Astrocyte (in vitro differentiated cells and primary cell): ENCODE results near the gene EIF4A2. TPM values are rescaled to one million over a fixed set of nuclear protein-coding genes. Genes with fewer than 3 reads are reported as not detected.

Experiments
- DNase-seq: peaks from one replicate; pipeline ENCODE4 v3.0.0-alpha.2; 2010; ENCODE audit warnings: low read depth
- FAIRE-seq: peaks from 2 replicates; lab custom pipeline; 2011; peaks lifted over from hg19 to GRCh38; lab: Jason Lieb, UNC
- H2AFZ ChIP-seq: 2 replicates; pipeline ENCODE4 v1.6.0; 2012; ENCODE audit warnings: low read depth, low read length, inconsistent platforms
- H3K27ac ChIP-seq: 2 replicates; pipeline ENCODE4 v1.5.1; 2011; ENCODE audit warnings: low read depth, low read length, inconsistent platforms
- H3K27me3 ChIP-seq: 2 replicates; pipeline ENCODE4 v1.6.0; 2011; ENCODE audit warnings: low read length, inconsistent platforms; ENCODE audit not compliant: insufficient read depth
- H3K36me3 ChIP-seq: 2 replicates; pipeline ENCODE4 v1.5.1; 2011; ENCODE audit warnings: low read length, inconsistent platforms; ENCODE audit not compliant: insufficient read depth
- H3K4me1 ChIP-seq: 2 replicates; pipeline ENCODE4 v1.5.1; 2011; ENCODE audit warnings: low read length, inconsistent platforms; ENCODE audit not compliant: insufficient read depth
- H3K4me2 ChIP-seq: 2 replicates; pipeline ENCODE4 v1.6.0; 2012; ENCODE audit warnings: low read length, inconsistent platforms
- H3K4me3 ChIP-seq: 2 replicates; pipeline ENCODE4 v1.5.1; 2011; ENCODE audit warnings: low read depth, mild to moderate bottlenecking, low read length, inconsistent platforms; ENCODE audit not compliant: insufficient read depth
- H3K79me2 ChIP-seq: 2 replicates; pipeline ENCODE4 v1.6.0; 2012; ENCODE audit warnings: mild to moderate bottlenecking, low read length, inconsistent platforms; ENCODE audit not compliant: insufficient read depth
- H3K9ac ChIP-seq: 2 replicates; pipeline ENCODE4 v1.6.0; 2012; ENCODE audit warnings: mild to moderate bottlenecking, low read length, inconsistent platforms
- H3K9me3 ChIP-seq: 2 replicates; pipeline ENCODE4 v1.5.1; 2012; ENCODE audit warnings: low read depth, mild to moderate bottlenecking, low read length, inconsistent platforms; ENCODE audit not compliant: insufficient read depth
- H4K20me1 ChIP-seq: 2 replicates; pipeline ENCODE4 v1.6.0; 2012; ENCODE audit warnings: low read length, inconsistent platforms; ENCODE audit not compliant: insufficient read depth
- H3K27ac Mint-ChIP-seq: one replicate; pipeline ENCODE4 v1.8.0; 2021; ENCODE audit warnings: mild to moderate bottlenecking, mixed read lengths; ENCODE audit not compliant: unreplicated experiment
- H3K27me3 Mint-ChIP-seq: one replicate; pipeline ENCODE4 v1.8.0; 2021; ENCODE audit warnings: low read depth, mixed read lengths; ENCODE audit not compliant: unreplicated experiment
- H3K36me3 Mint-ChIP-seq: one replicate; pipeline ENCODE4 v1.8.0; 2021; ENCODE audit warnings: low read depth, mixed read lengths; ENCODE audit not compliant: unreplicated experiment
- H3K4me1 Mint-ChIP-seq: one replicate; pipeline ENCODE4 v1.8.0; 2021; ENCODE audit warnings: low read depth, mixed read lengths; ENCODE audit not compliant: unreplicated experiment
- H3K4me3 Mint-ChIP-seq: one replicate; pipeline ENCODE4 v1.8.0; 2021; ENCODE audit warnings: mild to moderate bottlenecking, moderate library complexity, mixed read lengths; ENCODE audit not compliant: unreplicated experiment
- H3K9me3 Mint-ChIP-seq: one replicate; pipeline ENCODE4 v1.8.0; 2021; ENCODE audit warnings: mild to moderate bottlenecking, mixed read lengths; ENCODE audit not compliant: unreplicated experiment
- EZH2 ChIP-seq: IDR thresholded peaks from 2 replicates; pipeline ENCODE4 v1.6.1; 2012; ENCODE audit warnings: mild to moderate bottlenecking, low read length, inconsistent platforms; ENCODE audit not compliant: insufficient read depth
- total RNA-seq: library from RNA; stranded (reverse); gene quantifications from 2 replicates; pipeline ENCODE4 v1.2.1, GENCODE V29; 2021
- TF ChIP-seq, protein P1 (sequence below): IDR thresholded peaks from 2 replicates; pipeline ENCODE4 v1.5.1; 2011; ENCODE audit warnings: low read depth, mild to moderate bottlenecking, inconsistent platforms, low read length, moderate library complexity; ENCODE audit not compliant: insufficient read depth

The EIF4A2 gene
- total RNA-seq, 1 donor from 2014 or later = 323 TPM

GRCh38 chr3:186782542-186783057 is 777 bp upstream of the EIF4A2 start:
- Histone ChIP-seq H3K36me3 (peaks cover 34% of the 10 kb centered on the region), H3K9ac (peak overlapping the region; percentile 100), H4K20me1 (peaks cover 42% of the 10 kb centered on the region), H2AFZ (peak overlapping the region; percentile 95), H3K4me2 (peak overlapping the region; percentile 93), H3K27ac (peak overlapping the region; percentile 99), H3K27me3 (no peaks in the 10 kb centered on the region), H3K79me2 (peaks cover 48% of the 10 kb centered on the region), H3K4me1 (peaks cover 24% of the 10 kb centered on the region), H3K4me3 (peak overlapping the region; percentile 100), H3K9me3 (no peaks in the 10 kb centered on the region)
- Mint-ChIP-seq H3K27ac (peak overlapping the region; percentile 96), H3K36me3 (peaks cover 29% of the 10 kb centered on the region), H3K4me1 (peaks cover 16% of the 10 kb centered on the region), H3K4me3 (peak overlapping the region; percentile 98), H3K9me3 (no peaks in the 10 kb centered on the region), H3K27me3 (no peaks in the 10 kb centered on the region)
- FAIRE-seq (no peak), DNase-seq (no peak)
- TF ChIP-seq, protein P1, sequence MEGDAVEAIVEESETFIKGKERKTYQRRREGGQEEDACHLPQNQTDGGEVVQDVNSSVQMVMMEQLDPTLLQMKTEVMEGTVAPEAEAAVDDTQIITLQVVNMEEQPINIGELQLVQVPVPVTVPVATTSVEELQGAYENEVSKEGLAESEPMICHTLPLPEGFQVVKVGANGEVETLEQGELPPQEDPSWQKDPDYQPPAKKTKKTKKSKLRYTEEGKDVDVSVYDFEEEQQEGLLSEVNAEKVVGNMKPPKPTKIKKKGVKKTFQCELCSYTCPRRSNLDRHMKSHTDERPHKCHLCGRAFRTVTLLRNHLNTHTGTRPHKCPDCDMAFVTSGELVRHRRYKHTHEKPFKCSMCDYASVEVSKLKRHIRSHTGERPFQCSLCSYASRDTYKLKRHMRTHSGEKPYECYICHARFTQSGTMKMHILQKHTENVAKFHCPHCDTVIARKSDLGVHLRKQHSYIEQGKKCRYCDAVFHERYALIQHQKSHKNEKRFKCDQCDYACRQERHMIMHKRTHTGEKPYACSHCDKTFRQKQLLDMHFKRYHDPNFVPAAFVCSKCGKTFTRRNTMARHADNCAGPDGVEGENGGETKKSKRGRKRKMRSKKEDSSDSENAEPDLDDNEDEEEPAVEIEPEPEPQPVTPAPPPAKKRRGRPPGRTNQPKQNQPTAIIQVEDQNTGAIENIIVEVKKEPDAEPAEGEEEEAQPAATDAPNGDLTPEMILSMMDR = no peak
- TF ChIP-seq EZH2 = no peak

DNA sequence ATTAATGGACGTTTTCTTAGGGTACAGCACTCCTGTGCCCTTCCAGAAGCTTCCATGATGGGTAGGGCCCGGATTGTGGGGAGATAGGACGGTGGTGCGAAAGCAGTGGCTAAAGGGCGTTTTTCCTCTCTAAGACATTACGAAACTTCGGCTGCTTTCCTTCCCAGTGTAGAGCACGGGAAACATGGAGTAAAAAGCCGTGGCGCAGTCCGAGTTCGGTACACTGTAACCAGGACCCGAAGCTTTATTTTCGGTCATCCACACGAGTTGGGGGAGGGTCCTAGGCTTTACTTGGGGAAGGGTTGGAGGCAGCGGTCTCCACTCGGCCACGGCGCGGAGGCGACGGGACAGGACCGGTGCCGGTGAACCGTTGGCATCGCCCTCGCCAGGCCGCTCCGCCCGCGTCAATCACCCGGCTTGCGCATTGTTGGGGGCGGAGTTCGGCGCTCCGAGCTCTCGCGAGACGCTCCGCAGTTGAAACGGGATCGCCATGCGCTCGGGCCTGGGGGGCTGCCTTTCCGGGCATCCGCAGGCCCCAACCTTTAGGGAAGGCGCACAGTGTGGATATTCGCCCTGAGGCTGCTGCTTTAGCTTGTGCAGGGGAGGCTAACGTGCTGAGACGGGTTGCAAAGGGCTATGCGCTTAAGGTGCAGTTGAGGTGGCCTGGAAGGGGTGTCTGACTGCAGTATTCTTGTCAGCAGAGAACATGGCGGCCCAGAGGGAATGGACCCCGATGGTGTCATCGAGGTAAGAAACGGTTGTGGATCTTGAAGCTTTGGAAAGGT is 546 bp downstream of the EIF4A2 start:
- Mint-ChIP-seq H3K27me3 (no peaks in the 10 kb centered on the region), H3K36me3 (peaks cover 34% of the 10 kb centered on the region), H3K9me3 (no peaks in the 10 kb centered on the region), H3K27ac (peak overlapping the region; percentile 98), H3K4me3 (peak overlapping the region; percentile 98), H3K4me1 (peaks cover 28% of the 10 kb centered on the region)
- H3K27me3 ChIP-seq = no peaks in the 10 kb centered on the region
- peaks cover 24% of the 10 kb centered on the region for H3K4me1 ChIP-seq
- peak; percentile 36 for DNase-seq
- peak overlapping the region; percentile 99 for H3K27ac ChIP-seq
- H3K4me3 ChIP-seq = peak overlapping the region; percentile 100
- peak overlapping the region; percentile 100 for H3K9ac ChIP-seq
- H3K36me3 ChIP-seq = peaks cover 47% of the 10 kb centered on the region
- H2AFZ ChIP-seq = peak overlapping the region; percentile 95
- FAIRE-seq = no peak
- H3K9me3 ChIP-seq = no peaks in the 10 kb centered on the region
- H4K20me1 ChIP-seq = peaks cover 55% of the 10 kb centered on the region
- TF ChIP-seq, protein P1 = no peak
- TF ChIP-seq EZH2 = no peak
- peaks cover 61% of the 10 kb centered on the region for H3K79me2 ChIP-seq
- peak overlapping the region; percentile 93 for H3K4me2 ChIP-seq
